ENCODE data around the gene RIMS4.

DNA sequence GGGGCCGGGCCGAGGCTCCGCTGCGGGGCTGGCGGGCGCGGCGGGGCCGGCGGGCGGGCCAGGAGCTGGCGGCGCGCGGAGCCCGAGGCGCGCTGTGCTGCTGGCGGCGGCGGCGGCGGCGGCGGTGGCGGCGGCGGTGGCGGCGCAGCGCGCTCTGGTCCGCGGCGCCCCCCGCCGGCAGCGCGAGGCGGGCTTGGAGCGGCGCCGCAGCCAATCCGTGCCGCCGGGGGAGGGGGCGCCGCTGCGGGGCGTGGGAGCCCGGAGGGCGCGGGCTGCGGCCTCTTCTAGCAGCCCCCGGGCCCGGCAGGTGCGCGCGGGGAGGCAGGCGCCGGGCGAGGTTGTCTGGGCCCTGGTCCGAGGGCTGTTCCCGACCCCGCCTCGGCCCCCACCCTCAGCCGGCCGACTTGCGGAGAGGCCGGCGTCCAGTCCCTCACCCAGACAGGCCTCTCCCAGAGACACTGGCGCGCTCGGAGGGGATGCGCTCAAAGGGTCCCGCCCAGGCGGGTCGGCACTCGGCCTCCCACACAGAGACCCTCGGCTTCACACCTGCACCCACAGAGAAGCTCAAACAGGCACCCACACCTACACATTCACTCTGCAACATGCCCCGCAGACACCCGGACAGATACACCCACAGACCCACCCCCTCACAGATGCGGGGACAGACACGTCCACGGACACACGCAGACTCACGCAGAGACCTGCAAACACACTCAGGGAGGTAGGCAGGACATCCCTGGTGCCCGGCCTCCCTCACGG, at the start of gene RIMS4:
- TF ChIP-seq CTCF (IDR thresholded peaks at IDR 0.05; ENCODE audit: low read depth, low read length) (no peak), EZH2phosphoT487 (IDR thresholded peaks at IDR 0.05; ENCODE audit: low read depth) (no peak)

All from OCI-LY3 (cell line).